ENCODE data around the gene KLHL29.

- no peak for TF ChIP-seq REST (IDR thresholded peaks at IDR 0.05; ENCODE audit: insufficient read depth in 1 of 2, low read depth in 2 of 2, low read length in 2 of 2)
- no peak for TF ChIP-seq TAF1 (IDR thresholded peaks at IDR 0.05; ENCODE audit: borderline replicate concordance, insufficient read depth, low read length)
These were observed 271.1 kb downstream of the KLHL29 start for GRCh38 chr2:23655934-23656596.
